Measurements from ENCODE around the gene SCAMP3. TPM values are rescaled to one million over a fixed set of nuclear protein-coding genes. Genes with fewer than 3 reads are reported as not detected.

SCAMP3 gene
- total RNA-seq (66.7 TPM), polyA plus RNA-seq (ENCODE audit: insufficient read depth, low read depth, low replicate concordance) (89.1 TPM)
- long read RNA-seq, donor 1, transcript SCAMP3-201 (9 exons, 1,446 nt): major isoform, 11 of 19 reads
- long read RNA-seq, donor 1, partial matches to known transcripts: 5 of 19 reads
- long read RNA-seq, donor 1, other reads (novel, unspliced or antisense): 0 of 19 reads
- long read RNA-seq, donor 2, transcript SCAMP3-201 (9 exons, 1,446 nt): major isoform, 13 of 18 reads
- long read RNA-seq, donor 2, transcript SCAMP3-202 (8 exons, 1,537 nt): minor isoform, 5 of 18 reads
- long read RNA-seq, donor 2, partial matches to known transcripts: 0 of 18 reads
- long read RNA-seq, donor 2, other reads (novel, unspliced or antisense): 0 of 18 reads
- long read RNA-seq, donor 3, transcript SCAMP3-201 (9 exons, 1,446 nt): major isoform, 12 of 21 reads
- long read RNA-seq, donor 3, partial matches to known transcripts: 6 of 21 reads
- long read RNA-seq, donor 3, other reads (novel, unspliced or antisense): 0 of 21 reads
- long read RNA-seq, donor 4, transcript SCAMP3-201 (9 exons, 1,446 nt): major isoform, 20 of 20 reads
- long read RNA-seq, donor 4, partial matches to known transcripts: 0 of 20 reads
- long read RNA-seq, donor 4, other reads (novel, unspliced or antisense): 0 of 20 reads
- long read RNA-seq, donor 5, partial matches to known transcripts: 0 of 1 reads
- long read RNA-seq, donor 5, other reads (novel, unspliced or antisense): 0 of 1 reads
- long read RNA-seq, donor 6, transcript SCAMP3-201 (9 exons, 1,446 nt): major isoform, 19 of 22 reads
- long read RNA-seq, donor 6, partial matches to known transcripts: 0 of 22 reads
- long read RNA-seq, donor 6, other reads (novel, unspliced or antisense): 0 of 22 reads
- long read RNA-seq, donor 7, transcript SCAMP3-201 (9 exons, 1,446 nt): major isoform, 40 of 69 reads
- long read RNA-seq, donor 7, transcript SCAMP3-202 (8 exons, 1,537 nt): minor isoform, 5 of 69 reads
- long read RNA-seq, donor 7, partial matches to known transcripts: 10 of 69 reads
- long read RNA-seq, donor 7, other reads (novel, unspliced or antisense): 13 of 69 reads
- long read RNA-seq, donor 8, transcript SCAMP3-201 (9 exons, 1,446 nt): major isoform, 18 of 27 reads
- long read RNA-seq, donor 8, partial matches to known transcripts: 7 of 27 reads
- long read RNA-seq, donor 8, other reads (novel, unspliced or antisense): 0 of 27 reads
- long read RNA-seq, donor 9, transcript SCAMP3-201 (9 exons, 1,446 nt): major isoform, 10 of 14 reads
- long read RNA-seq, donor 9, partial matches to known transcripts: 0 of 14 reads
- long read RNA-seq, donor 9, other reads (novel, unspliced or antisense): 0 of 14 reads
- long read RNA-seq, donor 10, transcript SCAMP3-201 (9 exons, 1,446 nt): major isoform, 15 of 18 reads
- long read RNA-seq, donor 10, partial matches to known transcripts: 0 of 18 reads
- long read RNA-seq, donor 10, other reads (novel, unspliced or antisense): 0 of 18 reads

- Histone ChIP-seq H3K4me1 (ENCODE audit: control insufficient read depth in 2 of 3, insufficient read depth in 2 of 3, low read depth in 1 of 3, low read length in 3 of 3) (peaks cover 0 to 15% (median 10%) of the 10 kb centered on the region in 3 donors), H3K9ac (ENCODE audit: low read length in 3 of 3) (peak within 1 kb of the TSS; percentile 62 to 96 (median 86)), H3K36me3 (ENCODE audit: control insufficient read depth in 2 of 3, insufficient read depth in 3 of 3, low read length in 3 of 3) (peaks cover 2 to 38% (median 24%) of the 10 kb centered on the region in 3 donors), H3K9me3 (ENCODE audit: control insufficient read depth in 2 of 3, insufficient read depth in 1 of 3, low read length in 3 of 3) (no peaks in the 10 kb centered on the region), H3K27ac (ENCODE audit: low read depth in 2 of 2, low read length in 2 of 2) (peak within 1 kb of the TSS; percentile 44 to 66), H3K4me3 (ENCODE audit: low read length in 3 of 3) (peak within 1 kb of the TSS; percentile 84 to 99 (median 92)), H3K27me3 (ENCODE audit: control insufficient read depth, insufficient read depth, low read length) (no peaks in the 10 kb centered on the region)
- intact Hi-C loops (cut with DNase I): no loop called here
- FAIRE-seq: peak; percentile 15
- DNase-seq: peak; percentile 96 to 99 (median 97)
- TF ChIP-seq CTCF (IDR thresholded peaks at IDR 0.05; ENCODE audit: borderline replicate concordance, extremely low read depth, insufficient read depth): no peak
Measured at GRCh38 chr1:155261852-155262673, at the start of gene SCAMP3. SCAMP3 (minus strand) TSS chr1:155262360; CDS start chr1:155262151, 209 bp downstream.

- intact Hi-C loops (cut with DNase I): no loop called here
- no peak for TF ChIP-seq CTCF (IDR thresholded peaks at IDR 0.05; ENCODE audit: borderline replicate concordance, extremely low read depth, insufficient read depth)
Measured at GRCh38 chr1:155309423-155310021, 47.4 kb upstream of the SCAMP3 start.

More at GRCh38 chr1:155309423-155310021, 47.4 kb upstream of the SCAMP3 start:
- Histone ChIP-seq H3K9me3 (ENCODE audit: control insufficient read depth in 2 of 3, insufficient read depth in 1 of 3, low read length in 3 of 3) (no peaks in the 10 kb centered on the region), H3K4me3 (ENCODE audit: low read length in 3 of 3) (peak overlapping the region; percentile 83 to 96 (median 89)), H3K9ac (ENCODE audit: low read length in 3 of 3) (peak overlapping the region; percentile 87 to 96 (median 92)), H3K36me3 (ENCODE audit: control insufficient read depth in 2 of 3, insufficient read depth in 3 of 3, low read length in 3 of 3) (peaks cover 2 to 10% (median 4%) of the 10 kb centered on the region in 3 donors), H3K27me3 (ENCODE audit: control insufficient read depth, insufficient read depth, low read length) (no peaks in the 10 kb centered on the region), H3K4me1 (ENCODE audit: control insufficient read depth in 2 of 3, insufficient read depth in 2 of 3, low read depth in 1 of 3, low read length in 3 of 3) (peaks cover 0 to 7% (median 0%) of the 10 kb centered on the region in 3 donors), H3K27ac (ENCODE audit: low read depth in 2 of 2, low read length in 2 of 2) (peak overlapping the region; percentile 87 to 96)
- FAIRE-seq (no peak), DNase-seq (peak in 4 of 5 donors; percentile 46 to 87 (median 68))
